ENCODE measurements around the gene USP13. TPM values are rescaled to one million over a fixed set of nuclear protein-coding genes. Genes with fewer than 3 reads are reported as not detected.

Gene USP13
- total and polyA plus RNA-seq, 2 of the 13 experiments (the other 11 are each of a cell fraction or from before 2014, with no cell fraction given): 15.9 to 36.7 TPM

DNA sequence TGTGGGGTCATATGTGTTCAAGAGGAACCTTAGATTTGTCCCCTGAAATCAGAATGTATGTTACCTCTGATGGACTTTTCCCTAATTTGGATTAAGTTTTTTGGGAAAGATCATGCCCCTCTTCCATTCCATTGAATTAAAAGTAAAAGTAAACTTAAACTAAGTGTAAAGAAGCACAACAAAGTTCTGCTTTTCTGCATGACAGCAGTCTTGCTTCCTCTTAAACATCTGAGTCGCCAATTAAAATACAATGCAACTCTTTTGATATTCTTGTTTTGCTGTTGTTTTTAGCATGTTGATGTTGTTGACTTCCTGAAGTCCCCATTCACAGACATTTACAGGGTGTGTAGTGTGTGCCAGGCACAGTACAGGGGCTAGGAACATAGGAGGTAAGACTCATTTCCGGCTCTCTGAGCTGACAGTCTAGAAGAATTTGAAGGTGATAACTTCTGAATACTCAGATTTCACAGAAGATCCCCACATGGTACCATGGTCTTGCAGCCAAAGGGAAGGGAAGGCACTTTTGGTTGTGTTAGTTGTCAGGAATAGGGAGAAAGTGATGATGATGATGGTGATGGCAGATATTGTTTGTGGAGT lies 45.0 kb downstream of the USP13 start:
- Histone ChIP-seq H3K27me3 (ENCODE audit: control insufficient read depth in 1 of 2, insufficient read depth in 2 of 2, low read length in 2 of 2) (no peaks in the 10 kb centered on the region), H3K79me2 (ENCODE audit: insufficient read depth, low read length) (peaks cover 12% of the 10 kb centered on the region), H3K36me3 (replicated peaks in 1 of 2; ENCODE audit: control insufficient read depth in 1 of 2, insufficient read depth in 2 of 2, low read length in 2 of 2) (peaks cover 9 to 20% of the 10 kb centered on the region in 2 experiments; a peak in 3 of 5 replicates), H3K27ac (ENCODE audit: extremely low read length, insufficient read depth, low read length) (no peak overlapping the region), H3K9ac (ENCODE audit: insufficient read depth, low read depth, low read length) (no peak overlapping the region), H2AFZ (ENCODE audit: low read length) (no peak overlapping the region), H3K4me3 (replicated peaks in 1 of 3; ENCODE audit: insufficient read depth in 1 of 3, low read depth in 2 of 3, low read length in 3 of 3) (no peak overlapping the region), H3K4me2 (ENCODE audit: low read depth, low read length) (no peak overlapping the region), H3K4me1 (ENCODE audit: insufficient read depth, low read length) (no peaks in the 10 kb centered on the region), H4K20me1 (ENCODE audit: insufficient read depth, low read length) (no peaks in the 10 kb centered on the region), H3K9me3 (ENCODE audit: low read length) (no peaks in the 10 kb centered on the region)
- WGBS (ENCODE audit: low lambda C conversion rate): 95% methylated on average over 2 of the region's 2 CpGs
- intact Hi-C loops (cut with micrococcal nuclease; ENCODE audit: unreplicated experiment): no loop called here
- BruUV-seq (replicated peaks): no TSS peak
- in situ Hi-C loops (cut with HindIII; ENCODE audit: extremely low pct_ligation_motif_present, low pct_unique_long_range_greater_than_20kb): no loop called here
- DNase-seq (ENCODE audit: low spot score) (no peak), FAIRE-seq (no peak), ATAC-seq (no peak)
- TF ChIP-seq ARID2 (CRISPR knock-in tag; IDR thresholded peaks at IDR 0.05; ENCODE audit: borderline replicate concordance) (no peak), ZBTB40 (IDR thresholded peaks at IDR 0.05) (no peak), ZBTB40 (CRISPR knock-in tag; IDR thresholded peaks at IDR 0.05) (no peak), TCF7 (IDR thresholded peaks at IDR 0.05; ENCODE audit: low read depth) (no peak), NR1H2 (CRISPR knock-in tag; IDR thresholded peaks at IDR 0.05; ENCODE audit: borderline replicate concordance, low read depth) (no peak), CCDC6 (CRISPR knock-in tag; IDR thresholded peaks at IDR 0.05) (no peak), CBFB (CRISPR knock-in tag; IDR thresholded peaks at IDR 0.05) (no peak), POLR2A (IDR thresholded peaks at IDR 0.05; ENCODE audit: insufficient read depth in 1 of 2, low read depth in 2 of 2, low read length in 2 of 2) (no peak), ZNF552 (CRISPR knock-in tag; IDR thresholded peaks at IDR 0.05; ENCODE audit: borderline replicate concordance) (no peak), ZNF496 (CRISPR knock-in tag; IDR thresholded peaks at IDR 0.05; ENCODE audit: insufficient replicate concordance) (no peak)
- TF ChIP-seq, protein P1, sequence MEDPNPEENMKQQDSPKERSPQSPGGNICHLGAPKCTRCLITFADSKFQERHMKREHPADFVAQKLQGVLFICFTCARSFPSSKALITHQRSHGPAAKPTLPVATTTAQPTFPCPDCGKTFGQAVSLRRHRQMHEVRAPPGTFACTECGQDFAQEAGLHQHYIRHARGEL (CRISPR knock-in tag; IDR thresholded peaks at IDR 0.05): no peak
- CTCF ChIA-PET (ENCODE audit: low intra/inter-chr PET ratio, low total read pairs): no interaction called here
- POLR2A ChIA-PET: no interaction called here

All from HepG2 (cell line).